ENCODE measurements around the gene BMF.

- TF ChIP-seq GATA2 (IDR thresholded peaks at IDR 0.05; ENCODE audit: low read depth, low read length): no peak
- no peak for TF ChIP-seq GATA3 (IDR thresholded peaks at IDR 0.05; ENCODE audit: low read depth, low read length)
Measured at GRCh38 chr15:40111888-40112287, 3.2 kb upstream of the BMF start.
